Ammon's horn (tissue), 1 donor: ENCODE data around the gene RCSD1.
A peak's percentile ranks its signal among the peaks of the same experiment; 100 is the strongest.

Experiments
- DNase-seq: peaks from one replicate; pipeline ENCODE4 v3.0.0-alpha.2; 2016; ENCODE audit warnings: low spot score

The RCSD1 gene

DNA sequence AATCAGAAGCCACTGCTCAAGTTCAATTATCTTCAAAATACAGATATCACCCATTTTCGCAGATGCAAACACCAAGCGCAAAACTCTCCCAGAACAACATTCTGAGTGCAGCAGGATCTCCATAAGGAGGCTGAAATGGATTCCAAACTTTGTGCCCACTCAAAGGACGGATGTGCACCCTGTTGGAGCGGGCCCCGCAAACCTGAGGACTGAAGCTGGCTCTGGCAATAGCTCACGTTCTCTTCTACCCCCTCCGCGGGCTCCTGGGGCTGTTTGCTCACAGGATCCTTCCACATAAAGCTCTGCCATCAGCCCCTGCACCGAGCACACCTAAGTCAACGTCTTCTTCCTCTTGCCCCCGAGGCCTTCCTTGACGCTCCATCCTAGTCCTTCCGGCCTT lies 11.7 kb upstream of the RCSD1 start:
- DNase-seq: no peak

GRCh38 chr1:167618789-167619188 lies 11.2 kb upstream of the RCSD1 start:
- DNase-seq: no peak

DNA sequence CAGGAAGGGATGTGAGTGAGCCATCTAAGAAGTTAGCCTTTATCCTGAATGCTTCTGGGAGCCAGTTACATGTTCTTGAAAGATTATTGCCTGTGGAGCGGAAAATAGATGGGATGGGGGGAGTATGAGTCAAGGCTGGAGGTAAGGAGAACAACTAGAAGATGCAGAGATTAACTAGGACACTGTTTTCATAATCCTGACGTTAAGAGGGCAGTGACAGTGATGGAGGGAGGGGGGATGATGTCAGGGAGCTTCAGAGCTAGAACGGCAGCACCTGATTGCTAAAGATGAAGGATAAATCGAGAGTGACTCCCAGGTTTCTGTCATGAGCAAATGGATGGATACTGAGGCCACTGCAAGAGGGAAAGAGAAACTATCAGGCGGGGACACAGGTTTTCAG lies 10.0 kb upstream of the RCSD1 start:
- no peak for DNase-seq

GRCh38 chr1:167621780-167622313 lies 8.2 kb upstream of the RCSD1 start:
- DNase-seq: no peak

- DNase-seq: no peak
Measured at GRCh38 chr1:167623951-167624350, 6.1 kb upstream of the RCSD1 start.

DNA sequence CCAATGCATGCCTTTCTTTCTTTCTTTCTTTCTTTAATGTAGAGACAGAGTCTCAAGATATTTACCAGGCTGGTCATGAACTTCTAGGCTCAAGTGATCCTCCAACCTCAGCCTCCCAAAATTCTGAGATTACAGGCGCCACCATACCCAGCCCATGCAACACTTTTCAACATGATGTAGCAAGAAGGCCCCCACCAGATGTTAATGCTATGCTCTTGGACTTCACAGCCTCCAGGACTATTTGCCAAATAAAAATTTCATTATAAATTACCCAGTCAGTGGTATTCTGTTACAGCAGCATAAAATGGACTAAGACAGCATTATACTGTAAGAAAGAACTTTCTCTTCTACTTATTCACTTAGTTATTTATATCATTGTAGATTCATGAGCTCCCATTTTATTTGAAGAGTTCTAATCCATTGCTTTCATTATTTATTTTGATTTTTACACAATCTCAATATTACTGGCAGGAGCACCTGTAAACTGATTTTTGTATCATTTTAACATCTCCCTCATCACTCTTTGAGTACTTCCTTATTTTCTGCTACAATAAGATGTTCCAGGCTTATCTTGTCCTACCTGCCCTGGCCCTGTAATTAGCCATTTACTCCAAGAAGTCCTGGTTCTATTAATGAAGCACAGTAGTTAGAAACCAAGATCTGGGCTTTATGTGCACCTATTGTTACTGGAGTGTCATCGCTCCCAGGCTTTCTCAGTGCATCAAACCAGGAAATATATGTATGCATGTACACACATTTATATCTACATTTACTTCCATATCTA lies 4.8 kb upstream of the RCSD1 start:
- DNase-seq: no peak

DNA sequence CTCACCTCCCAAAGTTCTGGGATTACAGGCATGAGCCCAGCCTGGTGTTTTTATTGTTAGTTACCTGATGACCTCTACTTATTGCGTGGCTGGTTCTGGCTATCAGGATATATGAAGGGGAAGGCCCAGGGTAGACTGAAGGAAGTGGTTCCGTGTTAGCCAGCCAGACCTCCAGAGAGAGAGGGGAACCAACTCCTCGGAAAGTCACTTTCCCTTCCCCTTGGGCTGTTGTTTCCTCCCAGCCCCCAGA lies 2.5 kb upstream of the RCSD1 start:
- peak; percentile 58 for DNase-seq

DNA sequence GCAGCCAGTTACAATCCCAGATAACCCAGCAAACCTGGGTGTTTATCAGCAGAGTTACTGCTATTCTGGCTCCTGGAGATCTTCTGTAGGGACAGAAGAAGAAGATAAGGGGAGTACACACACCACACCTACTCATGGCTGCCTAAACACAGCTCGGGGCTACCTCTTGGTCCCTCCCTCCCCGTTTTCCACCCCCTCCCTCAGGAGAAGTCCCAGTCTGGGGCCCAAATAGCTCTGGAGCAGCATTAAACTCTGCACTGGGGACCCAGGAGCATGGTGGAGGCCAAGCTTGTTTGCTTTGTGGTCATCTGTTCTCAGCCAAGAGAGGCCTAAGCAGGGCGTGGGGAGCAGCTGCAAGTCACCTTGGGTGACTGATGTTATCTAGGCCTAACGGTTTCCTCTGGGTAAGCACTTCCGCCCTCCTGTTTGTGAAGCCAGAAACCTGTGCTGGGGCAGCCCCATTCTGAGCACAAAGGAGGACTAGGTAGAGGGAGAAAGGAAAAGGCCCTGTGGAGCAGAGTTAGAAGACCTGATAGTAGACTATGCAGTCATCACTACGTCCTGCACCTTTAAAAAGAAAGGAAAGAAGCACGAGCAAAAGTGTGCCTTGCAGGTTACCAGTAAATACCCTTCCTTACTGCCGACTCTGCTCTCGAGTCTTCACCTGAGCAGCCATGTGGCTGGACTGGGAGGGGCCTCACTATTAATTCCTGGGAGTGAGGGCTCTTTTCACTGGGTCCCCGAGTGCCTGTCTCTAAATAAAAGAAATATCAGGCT lies 2.0 kb upstream of the RCSD1 start:
- no peak for DNase-seq

- no peak for DNase-seq
Measured at GRCh38 chr1:167628741-167629515, 1.1 kb upstream of the RCSD1 start.

DNA sequence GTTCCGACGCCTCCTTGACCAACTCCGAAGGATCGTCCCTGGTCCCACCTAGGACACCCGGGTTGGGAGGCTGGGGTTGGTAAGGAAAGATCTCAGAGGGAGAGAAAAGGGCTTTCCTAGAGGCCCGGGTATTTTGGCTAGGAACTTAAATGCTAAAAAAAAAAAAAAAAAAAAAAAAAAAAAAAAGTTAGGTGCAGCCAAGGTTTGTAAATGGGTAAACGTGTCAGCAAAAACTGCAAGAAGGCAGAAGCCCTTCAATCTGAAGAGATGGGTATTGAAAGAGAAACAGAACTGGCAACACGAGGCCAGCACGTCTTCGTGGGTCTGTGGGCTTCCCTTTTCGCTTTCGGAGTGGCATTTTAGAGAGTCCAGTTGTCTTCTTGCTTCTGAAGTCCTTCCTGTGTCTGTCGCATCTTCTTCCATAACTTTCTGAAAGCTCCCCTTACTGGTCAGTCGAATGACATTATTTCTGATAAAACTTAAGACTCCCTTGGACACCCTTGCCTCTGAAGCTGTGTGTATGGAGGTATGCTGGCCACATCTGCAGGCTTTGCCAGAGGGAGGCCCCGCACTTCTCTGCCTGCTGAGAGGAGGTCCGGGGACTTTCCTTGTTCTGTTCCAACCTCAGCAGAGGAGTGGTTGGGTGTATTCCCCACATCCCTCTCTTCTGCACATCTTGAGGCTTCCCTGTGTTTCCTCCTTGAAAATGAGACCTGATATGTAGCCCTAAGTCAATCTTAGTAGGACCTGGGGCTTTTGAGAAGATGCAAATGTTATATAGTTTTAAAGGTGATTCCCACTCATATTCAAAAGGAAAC lies 745 bp downstream of the RCSD1 start:
- peak; percentile 63 for DNase-seq

DNA sequence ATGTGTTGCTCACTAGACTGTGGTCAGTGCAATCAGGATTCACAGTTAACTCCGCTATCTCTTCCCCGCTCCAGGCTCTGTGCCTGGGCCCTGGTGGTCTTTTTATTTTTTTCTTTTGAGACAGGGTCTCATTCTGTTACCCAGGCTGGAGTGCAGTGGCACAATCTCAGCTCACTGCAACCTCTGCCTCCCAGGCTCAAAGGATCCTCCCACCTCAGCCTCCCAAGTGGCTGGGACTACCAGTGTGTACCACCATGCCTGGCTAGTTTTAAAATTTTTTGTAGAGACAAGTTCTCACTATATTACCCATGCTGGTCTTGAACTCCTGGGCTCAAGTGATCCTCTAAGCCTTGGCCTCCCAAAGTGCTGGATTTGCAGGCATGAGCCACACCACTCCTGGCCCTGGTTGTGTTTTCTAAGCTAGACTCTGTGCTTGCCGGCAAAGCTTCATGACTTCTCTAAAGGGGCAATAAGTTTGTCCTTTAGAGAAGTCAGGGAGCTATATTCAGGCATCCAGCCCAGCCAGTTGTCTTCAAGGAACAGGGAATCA lies 1.4 kb downstream of the RCSD1 start:
- no peak for DNase-seq

- peak; percentile 51 for DNase-seq
Measured at GRCh38 chr1:167631936-167632614, 2.0 kb downstream of the RCSD1 start.

DNA sequence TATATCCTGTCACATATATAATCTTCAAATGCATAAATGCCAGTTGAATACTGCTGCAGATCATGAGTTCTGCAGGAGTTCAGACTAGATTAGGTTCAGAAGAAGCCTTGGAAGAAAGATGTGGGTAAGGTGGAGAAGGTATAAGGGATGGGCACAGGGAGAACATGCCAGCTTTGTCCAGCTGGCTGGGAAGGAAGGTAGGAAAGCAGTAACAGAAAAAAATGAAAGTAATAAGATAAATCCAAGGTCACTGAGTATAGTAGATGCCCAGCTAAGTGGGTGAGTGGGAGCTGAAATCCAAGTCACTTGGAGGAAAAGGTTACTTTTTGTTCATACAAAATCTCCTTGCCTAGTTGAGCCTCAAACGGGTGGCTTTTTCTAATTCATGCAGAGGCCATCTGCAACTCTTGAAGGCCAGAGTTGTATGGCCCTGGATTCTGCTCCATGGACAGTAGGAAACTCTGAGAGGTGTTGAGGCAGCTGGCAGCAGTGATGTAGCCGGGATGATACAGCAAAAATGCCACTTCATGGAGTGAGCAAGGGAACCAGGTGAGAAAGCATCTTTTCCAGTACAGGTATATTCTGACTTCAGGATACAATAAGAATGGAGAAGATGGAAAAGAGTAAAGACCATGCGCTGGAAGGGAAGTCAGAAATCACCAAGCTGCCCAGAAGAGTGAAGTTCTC lies 3.4 kb downstream of the RCSD1 start:
- DNase-seq: no peak

DNA sequence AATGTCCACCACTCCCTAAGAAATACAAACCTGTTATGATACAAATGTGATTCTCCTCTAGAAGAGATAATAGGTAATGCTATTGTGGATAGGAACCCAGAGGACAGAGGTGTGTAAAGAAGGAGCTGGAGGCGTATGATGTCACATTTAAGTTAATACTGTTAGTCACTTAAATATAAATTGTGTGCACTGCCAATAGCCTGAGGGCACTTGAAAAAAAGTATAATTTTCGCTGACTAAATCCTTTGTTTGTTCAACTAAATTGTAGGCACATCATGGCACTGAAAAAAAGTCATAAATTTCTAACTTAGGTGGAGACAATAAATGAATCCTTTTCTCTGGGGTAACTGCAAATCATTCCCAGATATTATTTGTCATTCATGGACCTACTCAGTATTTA lies 4.4 kb downstream of the RCSD1 start:
- no peak for DNase-seq

DNA sequence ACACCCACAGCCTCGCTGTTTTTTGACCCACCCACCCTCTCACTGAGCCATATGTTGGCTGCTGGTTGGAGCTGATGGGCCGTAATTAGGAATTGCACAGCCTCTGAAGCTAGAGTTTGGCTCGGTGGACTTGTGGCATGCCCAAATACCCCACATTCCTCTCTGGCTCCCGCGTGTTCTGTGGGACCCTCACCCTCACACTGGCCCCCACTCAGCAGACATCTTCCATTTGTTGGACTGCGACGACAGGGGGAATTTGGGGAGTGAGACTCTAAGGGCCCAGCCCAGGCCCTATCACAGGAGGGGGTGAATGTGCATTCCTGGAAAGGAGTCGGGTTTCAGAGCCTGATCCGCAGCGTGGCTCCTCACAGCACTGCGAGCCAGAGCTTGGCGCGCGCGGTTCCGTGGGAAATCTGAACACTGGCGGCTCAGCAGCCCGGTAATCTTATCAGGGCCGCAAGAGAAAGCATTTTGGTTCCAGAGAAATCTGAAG lies 5.2 kb downstream of the RCSD1 start:
- DNase-seq: peak; percentile 39

DNA sequence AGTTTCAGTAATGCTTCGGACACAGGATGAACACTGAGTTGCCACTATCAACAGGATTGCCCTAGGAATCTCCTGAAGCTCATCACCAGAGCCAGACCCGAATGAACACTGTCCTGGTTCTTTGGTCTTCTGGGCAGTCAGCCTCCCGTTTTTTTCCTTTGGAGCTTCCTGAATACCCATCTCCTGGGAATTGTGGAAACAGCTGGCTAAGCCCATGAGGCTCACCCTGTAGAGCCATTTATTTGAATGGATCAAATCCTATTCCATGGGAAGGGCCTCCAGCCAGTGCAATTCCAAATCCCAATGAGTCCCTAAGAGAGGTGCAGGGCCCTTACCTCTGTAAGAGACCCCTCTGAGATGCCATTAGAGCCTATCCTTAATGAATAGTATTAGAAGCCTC lies 5.9 kb downstream of the RCSD1 start:
- DNase-seq: no peak

- peak; percentile 40 for DNase-seq
Measured at GRCh38 chr1:167638064-167638463, 8.0 kb downstream of the RCSD1 start.

- no peak for DNase-seq
Measured at GRCh38 chr1:167640051-167640450, 10.0 kb downstream of the RCSD1 start.

- no peak for DNase-seq
Measured at GRCh38 chr1:167641786-167642500, 11.9 kb downstream of the RCSD1 start.

- no peak for DNase-seq
Measured at GRCh38 chr1:167642501-167642826, 12.4 kb downstream of the RCSD1 start.
